K562 (cell line): ENCODE results near the gene PDGFA. TPM values are rescaled to one million over a fixed set of nuclear protein-coding genes. Genes with fewer than 3 reads are reported as not detected.

Experiments used
- BDP1 ChIP-seq: IDR thresholded peaks from 3 replicates; pipeline ENCODE4 v1.6.1; 2011; ENCODE audit not compliant: insufficient read length, insufficient read depth
- E2F3 ChIP-seq: fragments of 250-450 bp; sonication (Bioruptor Pico); IDR thresholded peaks from 2 replicates; pipeline ENCODE4 v1.4.0; 2020; ENCODE audit warnings: mild to moderate bottlenecking
- FOXJ2 ChIP-seq: fragments of 200-800 bp; sonication (Bioruptor generic); IDR thresholded peaks from 2 replicates; pipeline ENCODE4 v1.6.1; 2016; ENCODE audit warnings: missing genetic modification characterization, missing compliant biosample characterization
- GABPA ChIP-seq: fragments of 200-800 bp; sonication (Bioruptor generic); conservative IDR thresholded peaks from 2 replicates; pipeline ENCODE4 v1.6.1; 2016; ENCODE audit warnings: low read depth, missing genetic modification characterization, missing compliant biosample characterization
- LARP7 ChIP-seq: fragments of 450-650 bp; IDR thresholded peaks from 2 replicates; pipeline ENCODE4 v1.6.1; 2016
- POLR2B ChIP-seq: fragments of 450-650 bp; IDR thresholded peaks from 2 replicates; pipeline ENCODE4 v1.6.1; 2018; ENCODE audit warnings: low read depth; ENCODE audit not compliant: partially characterized antibody
- PTBP1 ChIP-seq: fragments of 200-400 bp; formaldehyde crosslinking; IDR thresholded peaks from 2 replicates; pipeline ENCODE4 v1.6.1; 2017; ENCODE audit warnings: low read depth, low read length
- RFX7 ChIP-seq: fragments of 250-450 bp; sonication (Bioruptor Pico); IDR thresholded peaks from 2 replicates; pipeline ENCODE4 v1.5.1; 2021; ENCODE audit warnings: mild to moderate bottlenecking
- SIN3B ChIP-seq: fragments of 450-650 bp; IDR thresholded peaks from 2 replicates; pipeline ENCODE4 v1.6.1; 2017; ENCODE audit warnings: low read depth, mild to moderate bottlenecking, moderate library complexity
- SMARCA5 ChIP-seq: fragments of 450-650 bp; IDR thresholded peaks from 2 replicates; pipeline ENCODE4 v1.6.1; 2016
- TBL1XR1 ChIP-seq, 2 experiments: IDR thresholded peaks; 2 replicates each; pipeline ENCODE4 v1.6.1; 2012; ENCODE audit warnings: improper control_type of control experiment in 2 of 2, low read length in 2 of 2, mild to moderate bottlenecking in 1 of 2
- XRCC5 ChIP-seq: fragments of 200-400 bp; formaldehyde crosslinking; IDR thresholded peaks from 2 replicates; pipeline ENCODE4 v1.6.1; 2017; ENCODE audit warnings: low read depth, mild to moderate bottlenecking, low read length
- ZKSCAN8 ChIP-seq: fragments of 200-800 bp; sonication (Bioruptor generic); IDR thresholded peaks from 2 replicates; pipeline ENCODE4 v1.6.1; 2016; ENCODE audit warnings: missing genetic modification characterization, missing compliant biosample characterization
- ZNF263 ChIP-seq: sonication (generic); formaldehyde crosslinking; IDR thresholded peaks from 2 replicates; pipeline ENCODE4 v1.8.0; 2022; ENCODE audit warnings: mild to moderate bottlenecking, missing genetic modification reagents, borderline replicate concordance
- polyA plus RNA-seq, 8 experiments: library from polyadenylated mRNA; depleted of rRNA in 4 of 8; stranded (reverse) in 5 of 8; unstranded in 3 of 8; fragments of >200 nt; fragmentation: Nextera tagmentation in 2 of 8; fragmentation: Illumina TruSeq in 1 of 8; extraction: Ambion mirVana in 2 of 8; extraction: Trizol in 1 of 8; gene quantifications; 2 replicates each; pipeline versions ENCODE4 v1.2.1 to v1.2.3, GENCODE V29; 2011 to 2014; ENCODE audit warnings: inconsistent platforms in 1 of 8, missing spikeins in 1 of 8
- total RNA-seq, 7 experiments: library from RNA; depleted of rRNA in 6 of 7; stranded (reverse); fragments of >200 nt in 6 of 7; fragmentation: Illumina TruSeq in 2 of 7; extraction: Trizol in 2 of 7; gene quantifications; 2 replicates each; pipeline versions ENCODE4 v1.2.1 to v1.2.3, GENCODE V29; 2011 to 2021; ENCODE audit warnings: low replicate concordance in 1 of 7
- TF ChIP-seq, protein P1 (sequence below): fragments of 250-450 bp; sonication (Bioruptor Pico); IDR thresholded peaks from 2 replicates; pipeline ENCODE4 v1.5.0; 2021; ENCODE audit warnings: mild to moderate bottlenecking, moderate library complexity
- TF ChIP-seq, protein P2 (sequence below): fragments of 250-450 bp; sonication (Bioruptor Pico); IDR thresholded peaks from 2 replicates; pipeline ENCODE4 v1.5.0; 2021
- TF ChIP-seq, protein P3 (sequence below): fragments of 250-450 bp; sonication (Bioruptor Pico); IDR thresholded peaks from 2 replicates; pipeline ENCODE4 v1.5.0; 2020; ENCODE audit warnings: mild to moderate bottlenecking, borderline replicate concordance
- TF ChIP-seq, protein P4 (sequence below): fragments of 250-450 bp; sonication (Bioruptor Pico); IDR thresholded peaks from 2 replicates; pipeline ENCODE4 v1.4.0; 2020; ENCODE audit warnings: borderline replicate concordance

Gene PDGFA
- total and polyA plus RNA-seq, 9 of the 15 experiments (the other 6 are each of a cell fraction or from before 2014, with no cell fraction given), result 2.5 to 10.2 (median 4.6) TPM

DNA sequence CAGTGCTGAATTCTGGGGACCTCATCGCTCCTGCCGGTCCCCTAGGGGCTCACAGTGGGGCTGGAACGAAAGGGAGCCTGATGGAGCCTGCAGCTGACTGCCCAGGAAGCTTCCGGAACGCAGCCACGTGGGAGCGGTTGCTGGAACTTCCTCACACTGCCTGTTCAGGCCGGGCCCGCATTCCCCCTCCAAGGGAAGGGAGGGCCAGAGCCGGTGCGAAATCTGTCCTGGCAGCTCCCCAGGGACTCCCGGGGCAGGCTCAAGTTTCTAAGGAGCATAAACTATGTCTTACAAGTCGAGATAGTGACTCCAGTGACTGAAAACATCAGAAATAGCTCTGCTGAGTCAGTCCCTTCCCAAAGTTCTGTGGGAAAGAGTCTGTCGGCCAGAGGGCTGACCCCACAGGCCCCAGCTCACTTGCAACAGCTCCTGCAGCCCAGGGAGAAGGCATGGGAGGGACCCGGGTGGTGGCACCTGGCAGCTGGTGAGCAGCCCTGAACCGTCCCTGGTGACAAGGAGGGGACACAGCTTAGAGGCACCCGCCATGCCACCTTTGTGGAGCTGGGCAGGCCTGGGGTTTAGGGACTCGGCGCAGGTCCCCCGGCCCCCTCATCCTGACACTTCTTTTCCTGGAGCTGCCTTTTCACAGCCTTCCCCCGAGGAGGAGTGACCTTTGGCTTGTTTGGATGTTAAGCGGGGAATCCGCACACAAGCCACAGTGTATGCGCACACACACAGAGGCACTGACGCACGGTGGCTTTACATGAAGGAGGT lies 47.6 kb downstream of the PDGFA start (continued):
- TF ChIP-seq ZKSCAN8 (CRISPR knock-in tag) (peak; percentile 49; the same call in 1 of the 2 replicates), TBL1XR1 (IDR thresholded peaks at IDR 0.05; ENCODE audit: low read length in 2 of 2) (peak in 1 of 2 experiments; percentile 50; a peak in 1 of 4 replicates), E2F3 (CRISPR knock-in tag) (no peak), LARP7 (no peak), SMARCA5 (no peak), FOXJ2 (tag) (no peak), ZNF263 (CRISPR knock-in tag) (peak; percentile 52; the same call in 1 of the 2 replicates), POLR2B (no peak), GABPA (tag) (peak; percentile 52), RFX7 (CRISPR knock-in tag) (no peak), XRCC5 (no peak), BDP1 (no peak), SIN3B (no peak), PTBP1 (no peak)
- TF ChIP-seq, protein P1, sequence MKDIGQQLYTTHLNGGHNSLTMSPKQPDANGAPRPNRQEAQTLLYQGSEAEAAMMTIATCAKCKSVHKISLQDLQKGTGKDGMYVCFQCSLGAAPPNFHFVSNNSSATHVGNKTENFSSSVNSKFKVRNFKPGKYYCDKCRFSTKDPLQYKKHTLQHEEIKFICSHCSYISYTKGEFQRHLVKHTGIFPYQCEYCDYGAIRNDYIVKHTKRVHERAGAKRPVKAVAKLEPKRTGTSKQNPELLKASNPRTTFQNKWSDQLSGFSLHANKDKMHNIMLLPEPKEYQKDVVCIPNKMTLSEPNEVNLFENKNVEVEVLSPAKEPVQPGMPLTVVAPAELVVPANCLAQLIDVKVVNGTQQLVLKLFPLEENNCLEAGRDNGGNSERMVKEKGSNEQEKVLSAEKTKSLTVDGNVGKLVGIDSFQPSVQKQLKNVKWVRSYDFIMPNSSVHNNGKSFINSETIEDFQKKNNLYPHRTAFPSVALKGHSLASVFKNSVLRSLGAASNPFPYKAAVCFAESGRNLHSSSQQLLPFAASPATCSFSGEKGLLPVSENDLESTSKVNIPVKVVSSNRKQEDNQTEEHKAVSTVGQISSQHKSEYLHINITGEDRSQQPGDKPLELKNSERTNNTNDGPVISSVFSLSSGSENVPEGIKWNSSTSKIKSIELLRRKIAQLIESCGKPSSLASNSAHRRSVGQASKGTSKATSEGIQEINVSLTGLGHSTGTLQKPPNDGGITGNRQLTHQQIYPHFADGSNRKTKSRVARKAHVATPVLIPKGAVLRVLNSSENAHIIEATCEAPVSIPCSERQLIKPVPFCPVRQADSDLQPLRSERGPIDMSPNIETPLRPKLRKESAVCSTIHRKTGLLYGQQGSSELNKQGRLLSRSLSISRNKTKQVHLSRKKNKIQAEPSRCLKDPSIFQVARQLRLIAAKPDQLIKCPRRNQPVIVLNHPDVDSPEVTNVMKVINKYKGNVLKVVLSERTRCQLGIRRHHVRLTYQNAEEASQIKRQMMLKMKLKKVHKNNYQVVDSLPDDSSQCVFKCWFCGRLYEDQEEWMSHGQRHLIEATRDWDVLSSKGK (CRISPR knock-in tag), result no peak
- TF ChIP-seq, protein P2, sequence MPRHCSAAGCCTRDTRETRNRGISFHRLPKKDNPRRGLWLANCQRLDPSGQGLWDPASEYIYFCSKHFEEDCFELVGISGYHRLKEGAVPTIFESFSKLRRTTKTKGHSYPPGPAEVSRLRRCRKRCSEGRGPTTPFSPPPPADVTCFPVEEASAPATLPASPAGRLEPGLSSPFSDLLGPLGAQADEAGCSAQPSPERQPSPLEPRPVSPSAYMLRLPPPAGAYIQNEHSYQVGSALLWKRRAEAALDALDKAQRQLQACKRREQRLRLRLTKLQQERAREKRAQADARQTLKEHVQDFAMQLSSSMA, result no peak
- TF ChIP-seq, protein P3, sequence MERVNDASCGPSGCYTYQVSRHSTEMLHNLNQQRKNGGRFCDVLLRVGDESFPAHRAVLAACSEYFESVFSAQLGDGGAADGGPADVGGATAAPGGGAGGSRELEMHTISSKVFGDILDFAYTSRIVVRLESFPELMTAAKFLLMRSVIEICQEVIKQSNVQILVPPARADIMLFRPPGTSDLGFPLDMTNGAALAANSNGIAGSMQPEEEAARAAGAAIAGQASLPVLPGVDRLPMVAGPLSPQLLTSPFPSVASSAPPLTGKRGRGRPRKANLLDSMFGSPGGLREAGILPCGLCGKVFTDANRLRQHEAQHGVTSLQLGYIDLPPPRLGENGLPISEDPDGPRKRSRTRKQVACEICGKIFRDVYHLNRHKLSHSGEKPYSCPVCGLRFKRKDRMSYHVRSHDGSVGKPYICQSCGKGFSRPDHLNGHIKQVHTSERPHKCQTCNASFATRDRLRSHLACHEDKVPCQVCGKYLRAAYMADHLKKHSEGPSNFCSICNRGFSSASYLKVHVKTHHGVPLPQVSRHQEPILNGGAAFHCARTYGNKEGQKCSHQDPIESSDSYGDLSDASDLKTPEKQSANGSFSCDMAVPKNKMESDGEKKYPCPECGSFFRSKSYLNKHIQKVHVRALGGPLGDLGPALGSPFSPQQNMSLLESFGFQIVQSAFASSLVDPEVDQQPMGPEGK (CRISPR knock-in tag), result no peak
- TF ChIP-seq, protein P4, sequence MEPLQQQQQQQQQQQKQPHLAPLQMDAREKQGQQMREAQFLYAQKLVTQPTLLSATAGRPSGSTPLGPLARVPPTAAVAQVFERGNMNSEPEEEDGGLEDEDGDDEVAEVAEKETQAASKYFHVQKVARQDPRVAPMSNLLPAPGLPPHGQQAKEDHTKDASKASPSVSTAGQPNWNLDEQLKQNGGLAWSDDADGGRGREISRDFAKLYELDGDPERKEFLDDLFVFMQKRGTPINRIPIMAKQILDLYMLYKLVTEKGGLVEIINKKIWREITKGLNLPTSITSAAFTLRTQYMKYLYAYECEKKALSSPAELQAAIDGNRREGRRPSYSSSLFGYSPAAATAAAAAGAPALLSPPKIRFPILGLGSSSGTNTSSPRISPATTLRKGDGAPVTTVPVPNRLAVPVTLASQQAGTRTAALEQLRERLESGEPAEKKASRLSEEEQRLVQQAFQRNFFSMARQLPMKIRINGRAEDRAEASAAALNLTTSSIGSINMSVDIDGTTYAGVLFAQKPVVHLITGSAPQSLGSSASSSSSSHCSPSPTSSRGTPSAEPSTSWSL (CRISPR knock-in tag), result no peak
